ENCODE results near the gene FBXL7.

The FBXL7 gene

GRCh38 chr5:15463231-15463980 lies 36.6 kb upstream of the FBXL7 start:
- Histone ChIP-seq H3K27me3 (ENCODE audit: insufficient read depth, low read depth, severe bottlenecking) (no peaks in the 10 kb centered on the region), H3K36me3 (no peaks in the 10 kb centered on the region), H3K9me3 (ENCODE audit: severe bottlenecking) (no peaks in the 10 kb centered on the region), H3K27ac (no peak overlapping the region), H3K4me3 (ENCODE audit: low read depth, low read length) (no peak overlapping the region)
- TF ChIP-seq CTCF (IDR thresholded peaks at IDR 0.05; ENCODE audit: low read depth, low read length), result peak; percentile 35; the same call in 1 of the 2 replicates
- DNase-seq, result no peak

GRCh38 chr5:15472116-15472515 lies 27.9 kb upstream of the FBXL7 start:
- no peak for DNase-seq
- no peak for TF ChIP-seq CTCF (IDR thresholded peaks at IDR 0.05; ENCODE audit: low read depth, low read length)
- no peaks in the 10 kb centered on the region for H3K27me3 ChIP-seq (ENCODE audit: insufficient read depth, low read depth, severe bottlenecking)

GRCh38 chr5:15474143-15474719 lies 25.7 kb upstream of the FBXL7 start:
- no peak for DNase-seq
- Histone ChIP-seq H3K27ac (no peak overlapping the region), H3K36me3 (no peaks in the 10 kb centered on the region), H3K9me3 (ENCODE audit: severe bottlenecking) (no peaks in the 10 kb centered on the region), H3K27me3 (ENCODE audit: insufficient read depth, low read depth, severe bottlenecking) (no peaks in the 10 kb centered on the region), H3K4me3 (ENCODE audit: low read depth, low read length) (no peak overlapping the region)
- TF ChIP-seq CTCF (IDR thresholded peaks at IDR 0.05; ENCODE audit: low read depth, low read length), result no peak

More at GRCh38 chr5:15472116-15472515, 27.9 kb upstream of the FBXL7 start:
- Histone ChIP-seq H3K36me3 (no peaks in the 10 kb centered on the region), H3K4me3 (ENCODE audit: low read depth, low read length) (no peak overlapping the region), H3K27ac (no peak overlapping the region), H3K9me3 (ENCODE audit: severe bottlenecking) (no peaks in the 10 kb centered on the region)

GRCh38 chr5:15475367-15475766 lies 24.6 kb upstream of the FBXL7 start:
- TF ChIP-seq CTCF (IDR thresholded peaks at IDR 0.05; ENCODE audit: low read depth, low read length), result no peak
- H3K27ac ChIP-seq, result no peak overlapping the region
- no peak overlapping the region for H3K4me3 ChIP-seq (ENCODE audit: low read depth, low read length)
- no peak for DNase-seq
- H3K27me3 ChIP-seq (ENCODE audit: insufficient read depth, low read depth, severe bottlenecking), result no peaks in the 10 kb centered on the region
- H3K36me3 ChIP-seq, result no peaks in the 10 kb centered on the region
- H3K9me3 ChIP-seq (ENCODE audit: severe bottlenecking), result no peaks in the 10 kb centered on the region

GRCh38 chr5:15476977-15477376 lies 23.0 kb upstream of the FBXL7 start:
- H3K9me3 ChIP-seq (ENCODE audit: severe bottlenecking), result no peaks in the 10 kb centered on the region
- H3K27ac ChIP-seq, result no peak overlapping the region
- DNase-seq, result no peak
- no peaks in the 10 kb centered on the region for H3K27me3 ChIP-seq (ENCODE audit: insufficient read depth, low read depth, severe bottlenecking)
- H3K36me3 ChIP-seq, result no peaks in the 10 kb centered on the region
- no peak for TF ChIP-seq CTCF (IDR thresholded peaks at IDR 0.05; ENCODE audit: low read depth, low read length)
- H3K4me3 ChIP-seq (ENCODE audit: low read depth, low read length), result no peak overlapping the region

Measured in WERI-Rb-1 (cell line).